ENCODE results near the gene WDR18. TPM values are rescaled to one million over a fixed set of nuclear protein-coding genes. Genes with fewer than 3 reads are reported as not detected.
A peak's percentile ranks its signal among the peaks of the same experiment; 100 is the strongest.

WDR18 gene
- total and polyA plus RNA-seq, 2 of the 8 experiments (the other 6 are each of a cell fraction or from before 2014, with no cell fraction given): 87.7 to 177 TPM

- TF ChIP-seq POU5F1 (IDR thresholded peaks at IDR 0.05; ENCODE audit: low read depth, low read length) (no peak), KDM4A (IDR thresholded peaks at IDR 0.05; ENCODE audit: low read depth, low read length, severe bottlenecking) (no peak), GABPA (IDR thresholded peaks at IDR 0.05; ENCODE audit: borderline replicate concordance, insufficient read depth, low read length) (peak; percentile 49; the same call in 1 of the 2 replicates), MAX (IDR thresholded peaks at IDR 0.05) (peak; percentile 69), CTBP2 (IDR thresholded peaks at IDR 0.05; ENCODE audit: borderline replicate concordance, insufficient read depth, insufficient read length, low read length) (no peak), TAF1 (IDR thresholded peaks at IDR 0.05; ENCODE audit: low read depth, low read length) (no peak), BACH1 (IDR thresholded peaks at IDR 0.05; ENCODE audit: low read length) (no peak), CHD7 (IDR thresholded peaks at IDR 0.05; ENCODE audit: insufficient replicate concordance, low read length) (no peak), TAF7 (optimal IDR thresholded peaks at IDR 0.05; ENCODE audit: borderline replicate concordance, low read depth, low read length) (no peak)
Observed at GRCh38 chr19:1039646-1040475, 55.7 kb downstream of the WDR18 start, which contains the start of gene ABCA7 (continued).

Measured in H1 (cell line).